SK-N-DZ (cell line): Measurements from ENCODE around the gene FOSB.
"Not testable (repeated sequence)": the region's sequence is repeated elsewhere in the genome, so short reads cannot be mapped to it uniquely, and the experiment has no call there.

Experiments used
- DNase-seq: peaks from one replicate; pipeline ENCODE4 v3.0.0-alpha.2; 2015; ENCODE audit warnings: low spot score

The FOSB gene

DNA sequence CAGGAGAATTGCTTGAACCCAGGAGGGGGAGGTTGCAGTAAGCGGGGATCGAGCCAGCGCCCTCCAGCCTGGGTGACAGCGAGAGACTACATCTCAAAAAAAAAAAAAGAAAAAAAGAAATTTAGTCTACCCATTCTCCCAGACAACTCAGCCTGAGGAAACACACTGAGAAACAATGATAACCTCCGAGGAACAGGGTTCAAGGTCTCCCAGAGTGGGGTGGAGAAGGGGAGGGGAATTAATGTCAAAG lies 38.1 kb downstream of the FOSB start:
- DNase-seq: no peak

- peak; percentile 85 for DNase-seq
Observed at GRCh38 chr19:45506246-45506988, 38.6 kb downstream of the FOSB start.

- DNase-seq: peak; percentile 62
Observed at GRCh38 chr19:45506989-45507871, 39.4 kb downstream of the FOSB start, which contains the start of gene VASP. VASP (plus strand) TSS chr19:45507479; CDS start chr19:45507772, 293 bp downstream.

GRCh38 chr19:45507872-45508416 lies 40.1 kb downstream of the FOSB start:
- DNase-seq: no peak

DNA sequence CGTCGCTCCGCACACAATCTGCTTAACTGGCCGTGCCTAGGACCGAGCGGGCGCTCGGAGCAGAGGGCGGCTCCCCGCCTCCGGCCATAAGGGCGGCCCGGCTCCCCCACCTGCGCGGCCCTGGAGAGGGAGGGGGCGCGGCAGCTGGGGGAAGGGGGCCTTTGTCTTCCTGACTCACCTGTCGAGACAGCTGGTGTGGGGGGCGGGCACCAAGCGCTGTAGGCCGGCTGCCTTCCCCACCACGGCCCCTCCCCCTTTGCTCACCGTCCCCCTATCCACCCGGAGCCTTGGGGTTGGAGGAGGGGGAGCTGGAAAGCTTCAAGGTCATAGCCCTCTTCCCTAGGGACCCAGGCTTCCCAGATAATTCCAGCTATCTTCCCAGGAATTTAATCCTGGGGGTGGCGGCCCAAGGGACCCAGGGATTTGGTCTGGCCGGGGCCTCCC lies 40.6 kb downstream of the FOSB start:
- peak; percentile 38 for DNase-seq

GRCh38 chr19:45508861-45509691 lies 41.3 kb downstream of the FOSB start:
- no peak for DNase-seq

- no peak for DNase-seq
Observed at GRCh38 chr19:45509692-45510015, 41.9 kb downstream of the FOSB start.

- DNase-seq: not testable (repeated sequence)
Observed at GRCh38 chr19:45510352-45510751, 42.6 kb downstream of the FOSB start.

DNA sequence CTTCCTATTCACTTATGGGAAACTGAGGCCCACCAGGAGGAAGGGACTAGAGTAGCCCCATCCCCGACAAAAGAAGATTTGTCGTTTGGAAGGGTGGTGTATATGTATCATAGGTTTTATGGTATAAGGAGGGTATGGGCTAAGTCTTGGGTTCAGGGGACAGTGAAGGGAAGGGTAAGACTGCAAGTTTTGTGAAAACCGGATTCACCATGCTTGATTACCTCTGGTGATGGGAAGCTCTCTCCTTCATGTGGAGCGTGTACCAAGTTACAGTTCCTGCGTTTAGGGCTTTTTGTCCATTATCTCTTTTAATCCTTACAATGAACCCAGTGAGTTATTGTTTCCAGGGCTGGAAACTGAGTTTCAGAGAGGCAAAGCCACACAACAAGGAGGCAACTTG lies 43.3 kb downstream of the FOSB start:
- no peak for DNase-seq

DNA sequence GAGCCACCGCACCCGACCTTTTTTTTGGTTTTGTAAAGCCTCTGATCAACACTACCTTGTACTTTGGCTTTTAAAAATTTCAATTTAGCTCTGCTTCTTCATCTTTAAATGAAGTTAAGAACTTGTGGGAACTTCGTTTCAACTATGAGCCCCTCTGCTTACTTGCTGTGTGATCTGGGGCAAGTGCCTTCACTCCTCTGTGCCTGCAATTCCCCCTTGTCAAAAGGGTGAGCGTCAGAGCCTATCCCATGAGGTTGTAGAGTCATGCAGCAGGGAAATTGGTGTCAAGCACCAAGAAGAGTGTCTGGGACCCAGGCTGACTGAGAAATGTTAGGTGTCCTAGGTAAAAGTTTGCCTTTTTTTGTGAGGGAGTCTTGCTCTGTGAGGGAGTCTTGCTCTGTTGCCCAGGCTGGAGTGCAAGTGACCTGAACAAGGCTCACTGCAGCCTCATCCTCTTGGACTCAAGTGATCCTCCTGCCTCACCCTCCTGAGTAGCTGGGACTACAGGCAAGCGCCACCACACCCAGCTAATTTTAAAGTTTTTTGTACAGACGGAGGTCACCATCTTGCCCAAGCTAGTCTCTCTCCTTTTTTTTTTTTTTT lies 45.2 kb downstream of the FOSB start:
- DNase-seq: no peak

- no peak for DNase-seq
Observed at GRCh38 chr19:45514376-45515051, 46.7 kb downstream of the FOSB start.

DNA sequence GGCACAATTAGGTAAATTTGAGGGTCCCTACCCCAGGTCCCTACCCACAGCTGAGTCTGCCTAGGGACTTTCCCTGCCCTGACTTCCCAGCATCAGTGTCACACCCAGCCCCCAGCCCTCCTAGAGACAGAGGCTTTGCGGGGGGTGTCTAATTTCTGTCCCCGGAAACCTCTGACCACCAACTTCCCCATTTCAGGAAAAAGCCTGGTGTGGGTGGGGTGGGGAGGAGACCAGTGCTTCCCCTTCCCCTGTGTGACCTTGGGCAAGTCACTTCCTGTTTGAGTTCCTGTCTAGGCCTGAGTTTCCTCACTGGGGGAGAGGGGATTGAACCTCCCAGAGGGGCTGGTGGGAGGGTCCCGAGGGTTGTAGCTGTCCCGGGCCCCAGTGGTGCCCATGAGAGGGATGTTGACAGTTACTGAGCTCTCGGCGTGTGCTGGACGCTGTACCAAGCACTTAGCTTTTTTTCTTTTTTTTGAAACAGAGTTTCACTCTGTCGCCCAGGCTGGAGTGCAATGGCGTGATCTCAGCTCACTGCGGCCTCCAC lies 47.4 kb downstream of the FOSB start:
- DNase-seq: no peak

- no peak for DNase-seq
Observed at GRCh38 chr19:45515807-45516401, 48.1 kb downstream of the FOSB start.

GRCh38 chr19:45517238-45517637 lies 49.4 kb downstream of the FOSB start:
- no peak for DNase-seq

DNA sequence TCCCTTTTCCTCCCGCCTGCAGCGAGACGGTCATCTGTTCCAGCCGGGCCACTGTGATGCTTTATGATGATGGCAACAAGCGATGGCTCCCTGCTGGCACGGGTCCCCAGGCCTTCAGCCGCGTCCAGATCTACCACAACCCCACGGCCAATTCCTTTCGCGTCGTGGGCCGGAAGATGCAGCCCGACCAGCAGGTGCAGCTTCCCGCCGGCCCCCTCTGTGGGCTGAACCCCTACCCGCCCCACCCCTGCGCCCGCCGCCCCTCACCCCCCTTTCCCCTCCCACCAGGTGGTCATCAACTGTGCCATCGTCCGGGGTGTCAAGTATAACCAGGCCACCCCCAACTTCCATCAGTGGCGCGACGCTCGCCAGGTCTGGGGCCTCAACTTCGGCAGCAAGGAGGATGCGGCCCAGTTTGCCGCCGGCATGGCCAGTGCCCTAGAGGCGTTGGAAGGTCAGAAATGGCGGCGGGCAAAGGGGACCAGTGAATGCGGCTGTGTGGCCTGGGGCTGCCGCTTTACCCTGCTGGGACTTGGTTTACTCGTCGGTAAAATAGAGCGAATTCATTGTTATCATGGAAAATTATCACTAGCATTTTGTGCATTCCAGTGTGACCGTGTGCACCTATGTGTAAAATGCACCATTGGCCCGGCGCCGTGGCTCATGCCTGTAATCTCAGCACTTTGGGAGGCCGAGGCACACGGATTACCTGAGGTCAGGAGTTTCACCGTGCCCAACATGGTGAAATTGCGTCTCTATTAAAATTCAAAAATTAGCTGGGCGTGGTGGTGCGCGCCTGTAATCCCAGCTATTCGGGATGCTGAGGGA lies 50.1 kb downstream of the FOSB start:
- no peak for DNase-seq

DNA sequence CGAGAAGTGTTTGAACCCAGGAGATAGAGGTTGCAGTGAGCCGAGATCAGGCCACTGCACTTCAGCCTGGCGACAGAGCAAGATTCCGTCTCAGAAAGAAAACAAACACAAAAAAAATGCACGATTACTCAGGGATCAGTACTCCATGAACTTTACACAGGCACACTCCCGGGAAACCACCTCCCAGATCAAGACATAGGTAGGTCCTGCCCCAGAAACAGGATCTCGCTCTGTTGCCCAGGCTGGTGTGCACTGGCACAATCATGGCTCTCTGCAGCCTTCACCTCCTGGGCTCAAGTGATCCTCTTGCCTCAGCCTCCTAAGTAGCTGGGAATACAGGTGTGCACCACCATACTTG lies 50.7 kb downstream of the FOSB start:
- DNase-seq: no peak

DNA sequence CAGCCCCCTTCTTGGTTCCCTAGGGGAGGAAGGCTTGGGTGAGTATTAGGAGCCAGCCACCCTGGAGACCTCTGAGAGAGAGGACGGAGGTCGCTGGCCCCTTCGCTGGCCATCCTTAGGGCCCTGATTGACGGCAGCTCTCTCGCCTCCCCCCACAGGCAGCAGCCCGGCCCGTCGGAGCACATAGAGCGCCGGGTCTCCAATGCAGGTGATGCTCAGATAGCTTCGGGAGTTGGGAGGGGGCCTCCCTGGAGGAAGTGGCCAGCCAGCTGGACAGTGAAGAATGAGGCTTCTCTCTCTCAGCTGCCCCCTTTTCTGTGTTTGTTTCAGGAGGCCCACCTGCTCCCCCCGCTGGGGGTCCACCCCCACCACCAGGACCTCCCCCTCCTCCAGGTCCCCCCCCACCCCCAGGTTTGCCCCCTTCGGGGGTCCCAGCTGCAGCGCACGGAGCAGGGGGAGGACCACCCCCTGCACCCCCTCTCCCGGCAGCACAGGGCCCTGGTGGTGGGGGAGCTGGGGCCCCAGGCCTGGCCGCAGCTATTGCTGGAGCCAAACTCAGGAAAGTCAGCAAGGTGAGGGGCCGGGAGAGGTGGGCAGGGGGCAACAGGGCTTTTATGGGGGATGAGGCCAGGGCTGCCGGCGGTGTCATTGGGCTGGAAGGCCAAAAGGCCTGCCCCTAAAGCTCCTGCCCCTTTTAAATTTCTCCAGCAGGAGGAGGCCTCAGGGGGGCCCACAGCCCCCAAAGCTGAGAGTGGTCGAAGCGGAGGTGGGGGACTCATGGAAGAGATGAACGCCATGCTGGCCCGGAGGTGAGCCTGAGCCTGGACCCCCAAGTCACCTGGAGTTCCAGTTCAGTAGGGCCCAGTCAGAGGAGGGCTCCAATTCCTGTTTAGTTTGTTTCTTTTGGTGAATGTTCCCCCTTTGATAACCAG lies 54.5 kb downstream of the FOSB start:
- no peak for DNase-seq

DNA sequence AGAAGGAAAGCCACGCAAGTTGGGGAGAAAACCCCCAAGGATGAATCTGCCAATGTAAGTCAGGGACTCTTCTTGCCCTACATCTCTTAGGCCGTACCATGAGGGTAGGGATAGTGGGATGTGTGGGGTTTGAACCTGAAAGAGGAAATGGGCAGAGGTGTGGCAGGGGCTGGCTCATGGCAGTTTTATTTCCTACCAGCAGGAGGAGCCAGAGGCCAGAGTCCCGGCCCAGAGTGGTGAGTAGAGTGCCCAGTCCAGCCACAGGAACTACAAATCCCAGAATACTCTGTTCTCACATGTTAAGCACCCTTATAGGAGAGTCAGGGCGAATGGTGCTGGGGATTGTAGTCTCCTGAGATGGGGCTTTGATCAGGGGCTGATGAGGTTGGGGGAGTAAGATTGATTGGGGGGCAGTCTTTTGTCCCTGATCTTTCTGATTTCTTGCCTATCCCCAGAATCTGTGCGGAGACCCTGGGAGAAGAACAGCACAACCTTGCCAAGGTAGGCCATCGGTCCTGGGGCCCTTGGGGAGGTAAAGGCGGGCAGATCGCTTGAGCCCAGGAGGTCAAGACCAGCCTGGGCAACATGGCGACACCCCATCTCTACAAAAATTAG lies 56.0 kb downstream of the FOSB start:
- peak; percentile 87 for DNase-seq
